ENCODE data around the gene ERVW-1.
"Not testable (repeated sequence)": the region's sequence is repeated elsewhere in the genome, so short reads cannot be mapped to it uniquely, and the experiment has no call there.

The ERVW-1 gene

GRCh38 chr7:92477681-92478080, at the start of gene ERVW-1:
TSS of gene ERVW-1 (minus strand) at chr7:92477946. CDS start at chr7:92470381, 7,565 bp downstream.
- not testable (repeated sequence) for DNase-seq (ENCODE audit: low spot score); FAIRE-seq

- DNase-seq (ENCODE audit: low spot score) (no peak), FAIRE-seq (no peak)
These were observed 45.4 kb upstream of the ERVW-1 start for GRCh38 chr7:92523110-92523509.

DNA sequence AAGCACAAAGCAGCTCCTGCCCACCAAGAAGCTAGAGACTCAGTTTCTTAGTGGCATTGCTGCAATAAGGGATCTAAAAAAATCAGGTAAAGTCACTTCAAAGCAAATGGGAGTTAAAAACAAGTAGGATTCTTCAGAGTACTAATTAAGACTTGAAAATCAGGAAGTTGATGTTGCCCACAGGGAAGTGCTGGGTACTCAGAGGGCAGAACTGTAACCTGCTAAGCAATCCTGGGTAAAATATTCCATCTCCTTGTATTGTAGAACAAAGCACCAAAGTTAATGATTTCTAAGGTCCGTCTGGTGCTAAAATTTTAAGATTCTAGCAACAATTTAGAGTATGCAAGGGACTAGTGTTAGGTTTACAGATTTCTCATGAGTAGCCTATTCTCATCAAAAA, 42.3 kb upstream of the ERVW-1 start:
- no peak for DNase-seq (ENCODE audit: low spot score)
- FAIRE-seq = no peak

DNA sequence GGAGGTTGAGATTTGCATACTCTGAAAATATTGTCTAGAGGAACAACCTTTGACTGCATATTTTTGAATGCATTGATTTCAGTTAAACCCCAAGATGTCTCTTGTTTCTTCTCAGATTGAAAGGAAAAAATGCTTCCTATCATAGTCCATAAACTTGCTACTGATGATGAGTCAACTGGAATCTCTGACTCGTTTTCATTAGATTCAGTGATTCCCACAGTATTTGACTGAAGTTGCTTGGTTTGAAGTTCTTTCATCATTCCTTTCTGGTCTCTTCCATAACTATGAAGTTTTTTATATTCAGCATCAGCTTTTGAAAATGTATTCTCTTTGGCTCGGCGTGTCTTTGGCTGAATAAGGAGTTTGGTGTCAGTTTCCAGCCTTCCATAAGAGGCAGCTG, 39.9 kb upstream of the ERVW-1 start:
- DNase-seq (ENCODE audit: low spot score) (no peak), FAIRE-seq (no peak)

DNA sequence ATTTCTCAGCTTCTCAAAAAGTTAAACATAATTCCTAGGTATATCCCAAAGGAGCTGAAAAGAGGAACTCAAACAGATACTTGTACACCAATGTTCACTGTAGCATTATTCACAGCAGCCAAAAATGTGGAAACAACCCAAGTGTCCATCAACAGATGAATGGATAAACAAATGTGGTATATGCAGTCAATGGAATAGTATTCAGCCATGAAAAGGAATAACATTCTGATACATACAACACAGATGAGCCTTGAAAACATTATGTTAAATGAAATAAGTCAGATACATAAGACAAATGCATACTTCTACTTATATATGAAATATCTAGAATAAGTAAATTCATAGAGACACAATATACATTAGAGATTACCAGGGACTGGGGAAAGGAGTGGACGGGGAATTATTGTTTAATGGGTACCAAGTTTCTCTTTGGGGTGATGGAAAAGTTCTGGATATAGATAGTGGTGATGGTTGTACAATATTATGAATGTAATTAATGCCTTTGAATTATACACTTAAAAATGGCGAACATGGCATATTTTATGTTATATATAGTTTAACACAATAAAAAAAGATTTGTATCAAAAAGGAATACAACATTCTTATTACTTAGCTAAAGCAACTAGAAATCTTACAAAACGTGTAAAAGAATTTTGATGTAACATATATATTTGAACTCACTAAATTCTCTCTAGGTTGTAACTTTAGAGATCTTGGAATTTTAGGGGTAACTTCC, 35.6 kb upstream of the ERVW-1 start:
- DNase-seq (ENCODE audit: low spot score) (no peak), FAIRE-seq (peak; percentile 68)

DNA sequence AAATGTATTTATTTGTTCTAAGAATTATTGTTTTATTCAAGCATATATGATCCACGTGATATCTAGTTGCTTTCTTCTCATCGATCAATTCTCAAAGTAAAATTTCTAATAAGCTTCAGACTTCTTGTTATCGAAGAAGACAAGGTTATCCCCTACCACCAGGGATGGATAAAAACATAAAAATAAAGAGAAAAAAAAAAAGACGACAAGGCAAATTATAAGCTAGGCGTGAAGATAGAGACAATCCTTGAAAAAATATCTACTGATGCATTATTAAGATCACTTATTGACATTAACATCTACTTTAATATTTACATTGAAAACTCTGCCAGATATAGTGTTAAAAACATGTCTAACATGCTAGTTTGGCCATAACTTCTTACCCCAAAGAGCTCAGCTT, 31.2 kb upstream of the ERVW-1 start:
- FAIRE-seq = no peak

GRCh38 chr7:92506363-92506762, 28.6 kb upstream of the ERVW-1 start:
- no peak for FAIRE-seq
- DNase-seq (ENCODE audit: low spot score) = no peak

More for the DNA sequence above, 31.2 kb upstream of the ERVW-1 start:
- no peak for DNase-seq (ENCODE audit: low spot score)

- no peak for FAIRE-seq
- no peak for DNase-seq (ENCODE audit: low spot score)
These were observed 26.8 kb upstream of the ERVW-1 start for GRCh38 chr7:92504563-92504962.

- FAIRE-seq (no peak), DNase-seq (ENCODE audit: low spot score) (no peak)
These were observed 26.0 kb upstream of the ERVW-1 start for GRCh38 chr7:92503767-92504166.

- no peak for DNase-seq (ENCODE audit: low spot score)
- FAIRE-seq = no peak
These were observed 20.8 kb upstream of the ERVW-1 start for GRCh38 chr7:92498557-92498956.

- no peak for FAIRE-seq
- no peak for DNase-seq (ENCODE audit: low spot score)
These were observed 19.1 kb upstream of the ERVW-1 start for GRCh38 chr7:92496876-92497275.

- DNase-seq (ENCODE audit: low spot score) (no peak), FAIRE-seq (no peak)
These were observed 11.9 kb upstream of the ERVW-1 start for GRCh38 chr7:92489634-92490033.

DNA sequence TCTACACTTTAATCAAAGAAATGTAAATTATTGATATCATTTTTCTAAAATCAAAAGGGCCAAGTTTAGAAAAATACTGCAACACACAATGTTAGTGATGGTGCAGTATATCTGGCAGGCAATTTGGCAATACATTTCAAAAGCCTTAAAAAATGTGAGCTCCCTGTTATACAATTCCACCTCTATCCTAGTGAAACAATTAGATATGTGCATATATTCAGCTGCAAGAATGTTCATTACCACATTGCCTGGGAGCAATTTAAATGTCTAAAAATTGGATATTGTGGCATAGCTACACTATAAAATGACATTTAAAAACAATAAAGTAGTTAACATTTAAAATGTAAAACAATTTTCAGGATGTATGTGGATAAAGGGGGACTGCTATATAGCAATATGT, 10.1 kb upstream of the ERVW-1 start:
- no peak for DNase-seq (ENCODE audit: low spot score)
- FAIRE-seq = no peak

- no peak for FAIRE-seq
- DNase-seq (ENCODE audit: low spot score) = no peak
These were observed 8.2 kb upstream of the ERVW-1 start for GRCh38 chr7:92485974-92486373.

DNA sequence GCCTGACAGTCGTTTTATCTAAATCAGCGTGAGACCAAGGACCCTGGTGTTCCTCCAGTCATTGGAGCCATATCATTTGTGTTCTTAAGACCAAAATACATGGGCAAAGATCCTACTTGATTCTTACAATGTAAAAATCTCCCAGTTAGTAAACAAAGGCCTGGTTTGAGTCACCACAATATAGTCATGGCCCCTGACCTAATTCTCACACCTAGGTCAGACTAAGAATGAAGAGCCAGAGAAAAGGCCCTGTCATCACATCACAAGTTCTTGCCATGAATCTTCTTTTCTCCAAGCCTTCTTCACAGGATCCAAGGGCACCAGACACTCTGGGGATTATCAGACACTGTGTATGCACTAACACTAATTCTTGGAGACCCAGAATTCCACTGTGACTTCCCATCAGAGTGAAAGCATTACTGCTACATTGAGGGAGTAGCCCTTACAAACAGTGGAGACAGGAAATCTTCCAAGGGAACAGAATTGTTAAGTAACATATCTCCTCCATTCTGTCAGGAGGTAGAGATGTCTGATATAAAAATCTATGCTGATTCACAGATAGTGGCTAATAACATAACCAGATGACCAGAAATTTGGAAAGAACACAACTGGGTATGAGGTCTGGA, 7.6 kb upstream of the ERVW-1 start:
- FAIRE-seq = no peak

GRCh38 chr7:92484226-92484625, 6.5 kb upstream of the ERVW-1 start:
- DNase-seq (ENCODE audit: low spot score); FAIRE-seq: not testable (repeated sequence)

More for the DNA sequence above, 7.6 kb upstream of the ERVW-1 start:
- no peak for DNase-seq (ENCODE audit: low spot score)

- not testable (repeated sequence) for DNase-seq (ENCODE audit: low spot score); FAIRE-seq
These were observed 5.9 kb upstream of the ERVW-1 start for GRCh38 chr7:92483624-92484023.

GRCh38 chr7:92479146-92479545, 1.4 kb upstream of the ERVW-1 start:
- not testable (repeated sequence) for FAIRE-seq; DNase-seq (ENCODE audit: low spot score)

DNA sequence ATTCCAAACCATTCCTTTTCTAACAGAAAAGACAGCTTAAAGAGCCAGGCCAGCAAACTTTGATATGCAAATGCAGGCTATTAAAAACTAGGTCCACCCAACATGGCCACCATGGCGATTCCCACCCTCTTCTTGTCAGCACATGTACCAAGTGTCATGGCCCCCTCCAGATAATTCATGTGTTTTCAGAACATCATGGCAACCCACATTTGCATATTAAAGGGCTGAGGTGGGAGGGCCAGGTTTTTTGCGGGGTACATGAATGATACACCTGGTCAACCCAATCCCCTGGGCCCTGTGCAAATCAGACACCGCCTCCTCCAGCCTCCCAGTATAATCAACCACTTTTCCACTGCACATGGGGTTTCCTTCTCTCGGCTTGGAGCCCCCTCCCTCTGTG, 965 bp upstream of the ERVW-1 start:
- FAIRE-seq (no peak), DNase-seq (ENCODE audit: low spot score) (no peak)

GRCh38 chr7:92478095-92478494, 349 bp upstream of the ERVW-1 start:
- DNase-seq (ENCODE audit: low spot score) = no peak
- FAIRE-seq = no peak

GRCh38 chr7:92475851-92476590, 1.7 kb downstream of the ERVW-1 start:
- DNase-seq (ENCODE audit: low spot score); FAIRE-seq: not testable (repeated sequence)

- DNase-seq (ENCODE audit: low spot score); FAIRE-seq: not testable (repeated sequence)
These were observed 2.4 kb downstream of the ERVW-1 start for GRCh38 chr7:92475261-92475770.

Measured in urothelium cell line (cell line).